ENCODE results near the gene KRT25.
"Not testable (repeated sequence)": the region's sequence is repeated elsewhere in the genome, so short reads cannot be mapped to it uniquely, and the experiment has no call there.

KRT25 gene

GRCh38 chr17:40751065-40751464 is 4.1 kb downstream of the KRT25 start:
- no peak for DNase-seq

- DNase-seq = no peak
Measured at GRCh38 chr17:40750391-40750790, 4.7 kb downstream of the KRT25 start.

DNA sequence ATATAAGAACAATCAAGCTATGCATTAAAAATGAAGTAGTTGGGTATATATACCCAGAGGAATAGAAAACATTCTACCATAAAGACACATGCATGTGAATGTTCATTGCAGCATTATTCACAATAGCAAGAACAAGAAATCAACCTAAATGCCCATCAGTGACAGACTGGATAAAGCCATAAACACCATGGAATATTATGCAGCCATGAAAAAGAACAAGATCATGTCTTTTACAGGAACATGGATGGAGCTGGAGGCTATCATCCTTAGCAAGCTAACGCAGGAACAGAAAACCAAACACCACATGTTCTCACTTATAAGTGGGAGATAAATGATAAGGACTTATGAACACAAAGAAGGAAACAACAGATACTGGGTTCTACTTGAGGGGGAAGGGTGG is 6.5 kb downstream of the KRT25 start:
- not testable (repeated sequence) for DNase-seq

GRCh38 chr17:40738553-40738952 is 16.6 kb downstream of the KRT25 start:
- DNase-seq = no peak

- no peak for DNase-seq
Measured at GRCh38 chr17:40735016-40735415, 20.1 kb downstream of the KRT25 start.

- no peak for DNase-seq
Measured at GRCh38 chr17:40734018-40734417, 21.1 kb downstream of the KRT25 start.

DNA sequence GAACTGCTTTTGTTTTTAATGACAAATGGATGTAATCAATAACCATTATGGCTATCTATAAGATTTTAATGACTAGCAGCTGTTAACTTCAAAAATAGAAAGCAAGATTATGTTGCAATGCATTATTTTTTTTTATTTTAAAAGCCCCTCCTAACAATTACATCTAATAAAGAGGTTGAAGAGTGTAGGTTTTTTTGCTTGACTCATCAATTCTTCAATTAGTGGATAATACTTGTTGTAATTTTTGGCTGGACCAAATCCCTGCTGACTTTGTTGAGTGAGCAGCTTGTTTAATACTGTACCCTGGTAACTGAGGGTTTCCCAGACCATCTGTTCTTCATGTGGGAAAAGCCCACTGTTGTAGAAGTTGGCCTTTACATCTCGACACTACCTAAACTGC is 24.2 kb downstream of the KRT25 start:
- no peak for DNase-seq

DNA sequence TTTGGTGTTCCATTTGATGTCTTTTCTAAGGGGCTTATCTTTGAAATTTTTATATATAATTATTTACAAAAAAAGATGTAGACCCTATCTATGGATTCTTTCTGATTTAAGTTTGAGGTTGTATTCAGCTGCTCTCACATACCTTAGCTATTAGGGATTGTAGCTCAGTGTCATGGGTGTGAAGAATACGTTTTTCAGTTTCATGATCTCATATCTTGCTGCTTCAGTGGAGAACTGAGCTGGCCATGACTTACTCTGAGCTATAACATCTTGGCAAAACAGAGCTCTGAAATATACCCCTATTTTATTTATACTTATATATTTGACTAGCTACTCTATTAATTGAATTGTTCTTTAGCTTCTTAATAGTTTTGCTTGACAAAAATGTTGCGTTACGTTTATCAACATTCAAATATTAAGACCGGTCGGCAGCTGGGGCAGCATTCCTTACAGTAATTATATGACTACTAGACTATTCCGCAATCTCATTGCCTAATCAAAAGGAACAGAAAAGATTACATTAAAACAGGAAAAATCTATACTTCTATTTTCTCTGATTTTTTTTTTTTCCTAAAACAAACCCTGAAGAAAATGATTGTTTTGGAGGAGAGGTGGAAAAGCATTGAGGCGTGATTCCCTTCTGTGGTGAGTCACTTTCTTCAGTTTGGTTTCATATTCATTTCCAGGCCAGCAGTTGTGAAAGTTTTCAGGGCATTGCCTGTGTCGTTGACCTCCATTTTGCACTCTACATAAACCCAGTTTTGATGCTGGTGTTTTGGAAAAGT is 27.5 kb downstream of the KRT25 start:
- DNase-seq = no peak

DNA sequence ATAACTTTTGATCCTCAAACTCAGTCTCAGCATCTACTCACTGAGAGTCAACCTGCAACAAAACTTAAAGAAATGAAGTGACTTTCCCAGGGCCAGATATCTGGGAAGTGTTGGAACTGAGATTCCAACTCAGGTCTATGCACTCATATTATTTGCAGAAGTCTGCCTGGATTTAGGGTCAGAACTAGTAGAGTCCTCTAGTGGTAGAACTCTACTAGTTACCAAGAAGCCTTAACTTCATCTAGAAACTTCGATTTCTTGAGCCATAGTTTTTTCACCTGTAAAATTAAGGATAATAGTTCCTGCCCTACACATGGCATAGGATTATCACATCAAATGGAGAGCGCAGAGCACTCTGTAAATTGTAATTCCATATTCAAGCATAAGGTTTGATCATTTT is 28.2 kb downstream of the KRT25 start:
- no peak for DNase-seq

DNA sequence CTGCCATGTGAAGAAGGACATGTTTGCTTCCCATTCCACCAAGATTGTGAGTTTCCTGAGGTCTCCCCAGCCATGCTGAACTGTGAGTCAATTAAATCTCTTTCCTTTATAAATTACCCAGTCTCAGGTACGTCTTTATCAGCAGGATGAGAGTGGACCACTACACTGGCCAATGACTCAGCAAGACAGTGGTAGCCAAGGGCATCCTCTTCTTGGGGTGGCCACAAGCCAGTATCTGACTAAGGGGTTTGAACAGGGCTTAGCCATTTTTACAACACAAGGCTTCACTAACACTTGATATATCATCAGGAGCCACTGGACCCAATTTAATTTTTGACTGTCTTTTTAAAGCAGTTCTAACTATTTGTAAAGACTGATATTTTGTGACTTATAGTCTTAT is 30.5 kb downstream of the KRT25 start:
- DNase-seq = no peak

DNA sequence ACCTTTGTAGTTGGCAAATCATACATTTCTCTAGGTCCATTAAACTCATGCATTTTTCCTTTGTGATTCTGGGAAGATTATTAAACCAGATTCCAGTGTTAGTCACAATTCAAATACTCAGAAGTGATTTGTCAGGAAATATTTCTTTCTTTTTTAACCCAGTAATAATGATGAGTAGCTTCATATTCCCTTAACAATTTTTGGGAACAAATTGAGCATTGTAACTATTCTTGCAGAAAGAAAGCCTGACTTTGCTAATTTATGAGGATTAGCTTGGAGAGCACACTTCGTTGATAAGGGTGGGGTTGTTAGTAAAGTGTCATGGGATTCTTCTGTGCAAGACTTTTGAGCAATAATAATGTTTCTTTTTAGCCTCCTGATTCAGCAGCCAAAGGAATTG is 32.9 kb downstream of the KRT25 start:
- DNase-seq = no peak

DNA sequence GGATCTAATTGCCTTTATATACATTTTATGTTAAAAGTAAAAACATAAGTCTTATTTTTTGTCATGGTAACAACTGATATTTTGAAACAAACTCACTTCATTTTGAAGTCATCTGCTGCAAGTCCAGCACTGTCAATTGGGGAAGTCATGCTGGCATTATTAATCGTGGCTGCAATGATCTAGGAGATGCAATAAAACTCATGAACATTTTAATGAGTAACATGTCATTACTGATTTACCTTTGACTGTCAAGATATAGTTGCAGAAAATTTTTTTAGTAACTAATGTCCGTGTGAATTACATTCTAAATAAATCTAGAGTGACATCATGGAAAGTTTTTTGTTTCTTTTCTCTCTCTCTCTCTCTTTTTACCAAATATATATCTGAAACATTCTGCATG is 34.2 kb downstream of the KRT25 start:
- no peak for DNase-seq

DNA sequence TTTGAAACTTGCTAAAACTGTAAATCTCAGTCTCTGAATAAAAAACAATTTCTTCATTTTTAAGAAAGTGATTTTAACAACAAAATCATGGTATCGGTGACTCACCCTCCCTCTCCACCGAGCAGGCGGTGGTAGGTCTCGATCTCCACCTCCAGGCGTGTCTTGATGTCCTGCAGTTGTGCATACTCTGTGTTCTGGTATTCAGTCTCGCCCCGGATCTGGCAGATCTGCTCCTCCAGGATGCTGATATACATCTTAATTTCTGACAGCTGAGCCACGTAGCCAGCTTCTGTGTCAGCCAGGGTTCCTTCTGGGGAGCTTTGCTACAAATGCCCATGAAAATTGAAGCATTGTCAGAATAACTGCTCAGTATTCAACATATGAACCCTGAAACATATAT is 36.2 kb downstream of the KRT25 start:
- no peak for DNase-seq

DNA sequence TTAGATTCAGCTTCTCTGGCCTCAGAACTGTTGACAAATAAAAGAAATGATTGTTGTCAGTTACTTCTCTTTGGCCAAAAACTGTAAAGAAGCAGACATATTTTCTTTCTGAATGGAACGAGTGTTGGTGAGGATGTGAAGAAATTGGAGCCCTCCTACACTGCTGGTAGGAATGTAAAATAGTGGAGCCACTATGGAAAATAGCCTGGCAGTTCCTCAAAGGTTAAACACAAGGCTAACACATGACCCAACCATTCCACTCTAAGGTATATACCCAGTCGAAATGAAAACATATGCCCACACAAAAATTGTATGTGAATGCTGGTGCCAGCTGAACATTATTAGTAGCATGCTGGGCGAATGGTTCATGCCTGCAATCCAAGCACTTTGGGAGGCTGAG is 37.4 kb downstream of the KRT25 start:
- DNase-seq = no peak

GRCh38 chr17:40714473-40714872 is 40.7 kb downstream of the KRT25 start:
- no peak for DNase-seq

- DNase-seq = no peak
Measured at GRCh38 chr17:40707745-40708144, 47.4 kb downstream of the KRT25 start.

DNA sequence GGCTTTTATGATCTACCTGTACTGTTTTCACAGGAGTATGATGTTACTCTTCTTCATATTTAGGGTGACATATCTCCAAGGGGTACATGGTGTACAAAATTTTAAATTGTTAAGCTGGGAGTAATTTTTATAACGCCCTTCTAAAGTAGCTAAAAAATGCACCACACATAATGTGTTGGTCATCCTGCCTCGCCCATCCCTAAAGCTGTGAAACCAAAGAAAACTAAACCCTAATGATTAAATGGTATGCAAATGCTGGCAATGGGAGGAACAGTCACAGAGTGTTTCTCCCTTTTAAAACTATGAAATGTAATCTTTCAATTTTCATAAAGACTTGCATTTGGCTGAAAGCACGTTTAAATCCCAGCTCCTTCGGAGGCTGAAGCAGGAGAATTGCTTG is 49.5 kb downstream of the KRT25 start:
- no peak for DNase-seq

DNA sequence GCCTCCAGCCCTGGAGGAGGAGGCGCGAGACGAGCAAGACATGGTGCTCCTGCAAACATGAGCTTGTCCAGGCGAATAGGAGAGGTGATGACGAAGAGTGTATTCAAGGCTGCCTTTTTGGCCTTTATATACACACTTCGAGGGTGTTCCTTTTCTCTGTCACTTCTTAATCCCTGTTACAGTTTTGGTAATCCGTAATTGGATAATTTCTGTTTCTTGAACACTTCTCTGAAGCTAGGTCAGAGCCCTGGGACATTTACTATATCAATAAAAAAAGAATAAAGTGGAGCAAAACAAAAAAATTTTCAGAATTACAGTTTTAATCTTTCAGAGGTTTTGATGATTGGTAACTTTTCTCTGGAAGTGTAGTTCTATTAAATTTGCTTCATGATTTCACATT is 51.5 kb downstream of the KRT25 start, which contains the start of gene KRT24:
Gene KRT24 (minus strand): TSS at position 101 of the 400 bp plus-strand sequence. CDS start 59 bp downstream, at position 42.
- no peak for DNase-seq

- DNase-seq = no peak
Measured at GRCh38 chr17:40702271-40702670, 52.9 kb downstream of the KRT25 start.

- no peak for DNase-seq
Measured at GRCh38 chr17:40699853-40700252, 55.3 kb downstream of the KRT25 start.

DNA sequence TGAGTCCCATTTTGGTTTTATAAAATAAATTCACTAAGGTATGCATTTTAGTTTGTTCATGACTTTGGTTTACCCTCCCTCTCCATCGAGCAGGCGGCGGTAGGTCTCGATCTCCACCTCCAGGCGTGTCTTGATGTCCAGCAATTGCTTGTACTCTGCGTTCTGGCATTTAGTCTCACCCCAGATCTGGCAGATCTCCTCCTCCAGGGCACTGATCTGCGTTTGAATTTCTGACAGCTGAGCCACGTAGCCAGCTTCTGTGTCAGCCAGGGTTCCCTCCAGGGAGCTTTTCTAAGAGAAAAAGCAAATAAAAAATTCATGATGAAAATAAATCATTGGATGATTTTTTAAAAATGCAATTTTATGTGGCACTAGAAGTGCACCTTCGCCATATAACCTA is 55.8 kb downstream of the KRT25 start:
- DNase-seq = no peak
